Activated CD4-positive, alpha-beta T cell treated with anti-CD3 and anti-CD28 coated beads, Interleukin-10, Interleukin-2, amounts not matched to agents 100 ng/mL and 50 ng/mL, durations not matched to agents 16 hours and 8 hours (primary cell): Measurements from ENCODE around the gene FMO4.
A peak's percentile ranks its signal among the peaks of the same experiment; 100 is the strongest.
"Not testable (repeated sequence)": the region's sequence is repeated elsewhere in the genome, so short reads cannot be mapped to it uniquely, and the experiment has no call there.

Experiments used
- DNase-seq: peaks from one replicate; pipeline ENCODE4 v3.0.0-alpha.2; 2020

FMO4 gene

GRCh38 chr1:171313835-171314320 lies at the start of gene FMO4:
FMO4 (plus strand) TSS chr1:171314183; CDS start chr1:171319826, 5,643 bp downstream.
- peak; percentile 94 for DNase-seq

GRCh38 chr1:171265686-171266085 lies 48.3 kb upstream of the FMO4 start:
- DNase-seq, result no peak

GRCh38 chr1:171266930-171267329 lies 47.1 kb upstream of the FMO4 start:
- DNase-seq, result no peak

- no peak for DNase-seq
Observed at GRCh38 chr1:171267391-171267790, 46.6 kb upstream of the FMO4 start.

- no peak for DNase-seq
Observed at GRCh38 chr1:171270806-171271205, 43.2 kb upstream of the FMO4 start.

- DNase-seq, result no peak
Observed at GRCh38 chr1:171277534-171277933, 36.4 kb upstream of the FMO4 start.

- DNase-seq, result no peak
Observed at GRCh38 chr1:171279234-171279633, 34.7 kb upstream of the FMO4 start.

GRCh38 chr1:171279678-171280077 lies 34.3 kb upstream of the FMO4 start:
- no peak for DNase-seq

- no peak for DNase-seq
Observed at GRCh38 chr1:171280599-171280998, 33.4 kb upstream of the FMO4 start.

GRCh38 chr1:171286032-171286705 lies 27.8 kb upstream of the FMO4 start:
- no peak for DNase-seq

GRCh38 chr1:171290621-171291020 lies 23.4 kb upstream of the FMO4 start:
- no peak for DNase-seq

GRCh38 chr1:171292799-171293198 lies 21.2 kb upstream of the FMO4 start:
- no peak for DNase-seq

- not testable (repeated sequence) for DNase-seq
Observed at GRCh38 chr1:171295383-171295782, 18.6 kb upstream of the FMO4 start.

GRCh38 chr1:171295821-171296220 lies 18.2 kb upstream of the FMO4 start:
- no peak for DNase-seq

GRCh38 chr1:171296897-171297296 lies 17.1 kb upstream of the FMO4 start:
- no peak for DNase-seq

GRCh38 chr1:171298696-171299095 lies 15.3 kb upstream of the FMO4 start:
- DNase-seq, result no peak

- no peak for DNase-seq
Observed at GRCh38 chr1:171299342-171299741, 14.6 kb upstream of the FMO4 start.

- DNase-seq, result no peak
Observed at GRCh38 chr1:171300401-171300800, 13.6 kb upstream of the FMO4 start.

- DNase-seq, result no peak
Observed at GRCh38 chr1:171310661-171311087, 3.3 kb upstream of the FMO4 start.

GRCh38 chr1:171311771-171312558 lies 2.0 kb upstream of the FMO4 start:
- no peak for DNase-seq

GRCh38 chr1:171313319-171313834 lies 606 bp upstream of the FMO4 start:
- no peak for DNase-seq

- no peak for DNase-seq
Observed at GRCh38 chr1:171329251-171329650, 15.3 kb downstream of the FMO4 start.

- DNase-seq, result no peak
Observed at GRCh38 chr1:171334024-171334640, 20.1 kb downstream of the FMO4 start.

GRCh38 chr1:171335964-171336363 lies 22.0 kb downstream of the FMO4 start:
- DNase-seq, result no peak
